Natural killer cell (primary cell): ENCODE measurements around the gene ERMP1. TPM values are rescaled to one million over a fixed set of nuclear protein-coding genes. Genes with fewer than 3 reads are reported as not detected.

Source experiments
- ATAC-seq, 3 donors: fragments of 150-1000 bp in 2 of 3; fragments of 200-7000 bp in 1 of 3; cut with Tn5 transposase; 1 replicate in 1 of 3; 2 replicates in 2 of 3; pipeline ENCODE4 v1.10.0; 2021; ENCODE audit warnings: mild to moderate bottlenecking in 2 of 3, moderate library complexity in 2 of 3
- DNase-seq, 2 donors: peaks; one replicate each; pipeline versions ENCODE4 v3.0.0 to v3.0.0-alpha.2; 2013 to 2021; ENCODE audit warnings: mixed read lengths in 1 of 2
- H3K27ac ChIP-seq: one replicate; pipeline ENCODE4 v1.5.1; 2013; ENCODE audit warnings: mild to moderate bottlenecking, low read length
- H3K27me3 ChIP-seq: one replicate; pipeline ENCODE4 v1.6.1; 2013; ENCODE audit warnings: low read length; ENCODE audit not compliant: control insufficient read depth, insufficient read depth
- H3K36me3 ChIP-seq: one replicate; pipeline ENCODE4 v1.6.1; 2013; ENCODE audit warnings: low read length; ENCODE audit not compliant: control insufficient read depth, insufficient read depth
- H3K4me1 ChIP-seq: one replicate; pipeline ENCODE4 v1.6.1; 2013; ENCODE audit warnings: low read length; ENCODE audit not compliant: control insufficient read depth, insufficient read depth
- H3K4me3 ChIP-seq: one replicate; pipeline ENCODE4 v1.5.1; 2013; ENCODE audit warnings: low read length
- H3K9me3 ChIP-seq: one replicate; pipeline ENCODE4 v1.6.1; 2013; ENCODE audit warnings: low read length; ENCODE audit not compliant: control insufficient read depth, insufficient read depth
- H3K27ac Mint-ChIP-seq, 2 donors: one replicate each; pipeline ENCODE4 v1.8.0; 2022; ENCODE audit warnings: mild to moderate bottlenecking in 2 of 2, mixed read lengths in 2 of 2, moderate library complexity in 1 of 2
- H3K27me3 Mint-ChIP-seq, 2 donors: one replicate each; pipeline ENCODE4 v1.8.0; 2022; ENCODE audit warnings: low read depth in 2 of 2, mixed read lengths in 2 of 2
- H3K36me3 Mint-ChIP-seq: one replicate; pipeline ENCODE4 v1.8.0; 2022; ENCODE audit warnings: mixed read lengths
- H3K4me1 Mint-ChIP-seq, 2 donors: one replicate each; pipeline ENCODE4 v1.8.0; 2022; ENCODE audit warnings: mixed read lengths in 2 of 2
- H3K4me3 Mint-ChIP-seq: one replicate; pipeline ENCODE4 v1.8.0; 2022; ENCODE audit warnings: mild to moderate bottlenecking, moderate library complexity, mixed read lengths
- H3K9me3 Mint-ChIP-seq, 2 donors: one replicate each; pipeline ENCODE4 v1.8.0; 2022; ENCODE audit warnings: mixed read lengths in 2 of 2
- CTCF ChIP-seq: fragments of 200-600 bp; IDR thresholded peaks from one replicate; pipeline ENCODE4 v1.8.0; 2022; ENCODE audit warnings: antibody characterized with exemption
- WGBS: methylation state at CpG from one replicate; pipeline ENCODE4 v1.1.7; 2013; ENCODE audit warnings: missing lambda C conversion rate; ENCODE audit not compliant: insufficient coverage; 5-methylcytosine and 5-hydroxymethylcytosine counted together
- intact Hi-C: fragments of 100-400 bp; cut with micrococcal nuclease; formaldehyde crosslinking; loops from one replicate; pipeline ENCODE4 v1.14.2; 2022
- total RNA-seq, 4 donors: library from RNA; stranded (reverse); fragments of 120-200 nt in 1 of 4; gene quantifications; one replicate each; pipeline versions ENCODE4 v1.2.3 to v1.2.4, GENCODE V29; 2013 to 2022

The ERMP1 gene
- total RNA-seq, 3 donors from 2014 or later (not counting 1 experiment from before 2014, with no cell fraction given): 24.7 to 52.0 (median 29.3) TPM

GRCh38 chr9:5842929-5843793 is 10.2 kb upstream of the ERMP1 start:
- ATAC-seq (no peak), DNase-seq (no peak)
- peak overlapping the region; percentile 79 for H3K4me3 Mint-ChIP-seq
- Histone ChIP-seq H3K9me3 (peaks cover 5% of the 10 kb centered on the region), H3K27ac (peak overlapping the region; percentile 54), H3K36me3 (no peaks in the 10 kb centered on the region), H3K4me1 (peaks cover 68% of the 10 kb centered on the region), H3K4me3 (no peak overlapping the region), H3K27me3 (no peaks in the 10 kb centered on the region)
- H3K36me3 Mint-ChIP-seq: no peaks in the 10 kb centered on the region
- H3K27ac Mint-ChIP-seq: peak overlapping the region; percentile 91
- intact Hi-C loops: loop anchor here (1.0 to 10.0 kb wide), 7 partner anchors 8 to 914 kb away; partner anchors contain the start of genes KDM4C, RIC1 and UHRF2
- TF ChIP-seq CTCF: no peak
- H3K4me1 Mint-ChIP-seq: peaks cover 73 to 77% of the 10 kb centered on the region in 2 donors
- 59% methylated on average over 5 of the region's 5 CpGs for WGBS
- no peaks in the 10 kb centered on the region for H3K9me3 Mint-ChIP-seq
- peaks cover 0 to 3% of the 10 kb centered on the region in 2 donors for H3K27me3 Mint-ChIP-seq

GRCh38 chr9:5841771-5842573 is 9.1 kb upstream of the ERMP1 start:
- Mint-ChIP-seq H3K4me3 (peak overlapping the region; percentile 84), H3K4me1 (peaks cover 69 to 73% of the 10 kb centered on the region in 2 donors), H3K27me3 (peaks cover 0 to 3% of the 10 kb centered on the region in 2 donors), H3K27ac (peak overlapping the region; percentile 91), H3K9me3 (no peaks in the 10 kb centered on the region), H3K36me3 (no peaks in the 10 kb centered on the region)
- Histone ChIP-seq H3K27ac (peak overlapping the region; percentile 46), H3K36me3 (no peaks in the 10 kb centered on the region), H3K4me3 (no peak overlapping the region), H3K9me3 (peaks cover 5% of the 10 kb centered on the region), H3K4me1 (peaks cover 62% of the 10 kb centered on the region), H3K27me3 (no peaks in the 10 kb centered on the region)
- DNase-seq (peak; percentile 54 to 85), ATAC-seq (peak; percentile 68 to 72 (median 71))
- WGBS: 7% methylated on average over 10 of the region's 12 CpGs
- no peak for TF ChIP-seq CTCF
- intact Hi-C loops: loop anchor here (1.0 to 10.0 kb wide), 7 partner anchors 9 to 915 kb away; partner anchors contain the start of genes KDM4C, RIC1 and UHRF2

GRCh38 chr9:5840788-5841187 is 7.9 kb upstream of the ERMP1 start:
- H3K27me3 Mint-ChIP-seq: peaks cover 0 to 5% of the 10 kb centered on the region in 2 donors
- H3K36me3 Mint-ChIP-seq: no peaks in the 10 kb centered on the region
- ATAC-seq: no peak
- H3K4me3 Mint-ChIP-seq: peak overlapping the region; percentile 84
- Histone ChIP-seq H3K9me3 (peaks cover 5% of the 10 kb centered on the region), H3K27me3 (no peaks in the 10 kb centered on the region), H3K36me3 (no peaks in the 10 kb centered on the region), H3K27ac (no peak overlapping the region), H3K4me1 (peaks cover 54% of the 10 kb centered on the region), H3K4me3 (no peak overlapping the region)
- H3K27ac Mint-ChIP-seq: peak overlapping the region; percentile 91
- WGBS: 77% methylated on average over 2 of the region's 3 CpGs
- intact Hi-C loops: loop anchor here (5.0 to 10.0 kb wide), 6 partner anchors 37 to 917 kb away; partner anchors contain the start of genes KDM4C, RIC1 and UHRF2
- no peak for TF ChIP-seq CTCF
- peaks cover 61% of the 10 kb centered on the region in 2 donors for H3K4me1 Mint-ChIP-seq
- DNase-seq: no peak
- H3K9me3 Mint-ChIP-seq: no peaks in the 10 kb centered on the region
